ENCODE measurements around the gene TXNIP. TPM values are rescaled to one million over a fixed set of nuclear protein-coding genes. Genes with fewer than 3 reads are reported as not detected.

Gene TXNIP
- 411 TPM for total RNA-seq
- polyA plus RNA-seq (ENCODE audit: insufficient read depth in 1 of 8, insufficient read length in 8 of 8, low replicate concordance in 1 of 8): 100 to 1,000 TPM; 251 to 323 (median 290) TPM
- long read RNA-seq, donor 1, transcript TXNIP-204 (8 exons, 2,926 nt): major isoform, 47 of 70 reads
- long read RNA-seq, donor 1, partial matches to known transcripts: 20 of 70 reads
- long read RNA-seq, donor 1, other reads (novel, unspliced or antisense): 0 of 70 reads
- long read RNA-seq, donor 2, transcript TXNIP-204 (8 exons, 2,926 nt): major isoform, 9 of 9 reads
- long read RNA-seq, donor 2, partial matches to known transcripts: 0 of 9 reads
- long read RNA-seq, donor 2, other reads (novel, unspliced or antisense): 0 of 9 reads
- long read RNA-seq, donor 3, transcript TXNIP-204 (8 exons, 2,926 nt): major isoform, 75 of 101 reads
- long read RNA-seq, donor 3, partial matches to known transcripts: 23 of 101 reads
- long read RNA-seq, donor 3, other reads (novel, unspliced or antisense): 0 of 101 reads
- long read RNA-seq, donor 4, transcript TXNIP-204 (8 exons, 2,926 nt): major isoform, 44 of 79 reads
- long read RNA-seq, donor 4, transcript TXNIP-202 (2 exons, 509 nt): minor isoform, 6 of 79 reads
- long read RNA-seq, donor 4, partial matches to known transcripts: 28 of 79 reads
- long read RNA-seq, donor 4, other reads (novel, unspliced or antisense): 0 of 79 reads
- long read RNA-seq, donor 5, transcript TXNIP-201 (7 exons, 1,225 nt): minor isoform, 5 of 357 reads
- long read RNA-seq, donor 5, transcript TXNIP-204 (8 exons, 2,926 nt): major isoform, 129 of 357 reads
- long read RNA-seq, donor 5, partial matches to known transcripts: 201 of 357 reads
- long read RNA-seq, donor 5, other reads (novel, unspliced or antisense): 18 of 357 reads
- long read RNA-seq, donor 6, transcript TXNIP-202 (2 exons, 509 nt): minor isoform, 6 of 152 reads
- long read RNA-seq, donor 6, transcript TXNIP-204 (8 exons, 2,926 nt): major isoform, 88 of 152 reads
- long read RNA-seq, donor 6, partial matches to known transcripts: 58 of 152 reads
- long read RNA-seq, donor 6, other reads (novel, unspliced or antisense): 0 of 152 reads
- long read RNA-seq, donor 7, transcript TXNIP-204 (8 exons, 2,926 nt): major isoform, 67 of 129 reads
- long read RNA-seq, donor 7, partial matches to known transcripts: 62 of 129 reads
- long read RNA-seq, donor 7, other reads (novel, unspliced or antisense): 0 of 129 reads
- long read RNA-seq, donor 8, transcript TXNIP-204 (8 exons, 2,926 nt): major isoform, 72 of 207 reads
- long read RNA-seq, donor 8, partial matches to known transcripts: 112 of 207 reads
- long read RNA-seq, donor 8, other reads (novel, unspliced or antisense): 19 of 207 reads
- long read RNA-seq, donor 9, transcript TXNIP-202 (2 exons, 509 nt): minor isoform, 8 of 115 reads
- long read RNA-seq, donor 9, transcript TXNIP-204 (8 exons, 2,926 nt): major isoform, 48 of 115 reads
- long read RNA-seq, donor 9, partial matches to known transcripts: 58 of 115 reads
- long read RNA-seq, donor 9, other reads (novel, unspliced or antisense): 0 of 115 reads
- long read RNA-seq, donor 10, transcript TXNIP-204 (8 exons, 2,926 nt): major isoform, 57 of 158 reads
- long read RNA-seq, donor 10, partial matches to known transcripts: 89 of 158 reads
- long read RNA-seq, donor 10, other reads (novel, unspliced or antisense): 7 of 158 reads
- long read RNA-seq, donor 11, transcript TXNIP-204 (8 exons, 2,926 nt): major isoform, 68 of 142 reads
- long read RNA-seq, donor 11, partial matches to known transcripts: 67 of 142 reads
- long read RNA-seq, donor 11, other reads (novel, unspliced or antisense): 6 of 142 reads

- peak within 1 kb of the TSS; percentile 88 for H3K4me3 ChIP-seq (ENCODE audit: low read length)
- no peaks in the 10 kb centered on the region for H3K9me3 ChIP-seq (replicated peaks; ENCODE audit: control insufficient read depth, low read depth, low read length)
- under 1% methylated on average over 17 of the region's 30 CpGs for WGBS (ENCODE audit: insufficient coverage)
- no peaks in the 10 kb centered on the region for H3K27me3 ChIP-seq (ENCODE audit: control insufficient read depth, insufficient read depth, low read length)
- DNase-seq: peak; percentile 100
- peaks cover 31% of the 10 kb centered on the region for H3K36me3 ChIP-seq (ENCODE audit: control insufficient read depth, insufficient read depth, low read length)
- H3K4me1 ChIP-seq (ENCODE audit: control insufficient read depth, insufficient read depth, low read length): peaks cover 43% of the 10 kb centered on the region
- H3K27ac ChIP-seq (ENCODE audit: low read length): peak within 1 kb of the TSS; percentile 95
Measured at GRCh38 chr1:145996433-145997015, at the start of gene TXNIP. TXNIP (minus strand) TSS chr1:145996579; CDS start chr1:145996266, 313 bp downstream.

GRCh38 chr1:146039844-146040194 lies 43.4 kb upstream of the TXNIP start:
- no peaks in the 10 kb centered on the region for H3K27me3 ChIP-seq (ENCODE audit: control insufficient read depth, insufficient read depth, low read length)
- H3K9me3 ChIP-seq (replicated peaks; ENCODE audit: control insufficient read depth, low read depth, low read length): no peaks in the 10 kb centered on the region
- 46% methylated on average over 9 of the region's 9 CpGs for WGBS (ENCODE audit: insufficient coverage)
- no peak overlapping the region for H3K4me3 ChIP-seq (ENCODE audit: low read length)
- H3K36me3 ChIP-seq (ENCODE audit: control insufficient read depth, insufficient read depth, low read length): no peaks in the 10 kb centered on the region
- DNase-seq: no peak
- peaks cover 6% of the 10 kb centered on the region for H3K4me1 ChIP-seq (ENCODE audit: control insufficient read depth, insufficient read depth, low read length)
- H3K27ac ChIP-seq (ENCODE audit: low read length): no peak overlapping the region

GRCh38 chr1:146036965-146037646 lies 40.7 kb upstream of the TXNIP start:
- no peaks in the 10 kb centered on the region for H3K36me3 ChIP-seq (ENCODE audit: control insufficient read depth, insufficient read depth, low read length)
- peak overlapping the region; percentile 80 for H3K4me3 ChIP-seq (ENCODE audit: low read length)
- peak overlapping the region; percentile 87 for H3K27ac ChIP-seq (ENCODE audit: low read length)
- no peaks in the 10 kb centered on the region for H3K9me3 ChIP-seq (replicated peaks; ENCODE audit: control insufficient read depth, low read depth, low read length)
- WGBS (ENCODE audit: insufficient coverage): 0% methylated on average over 15 of the region's 21 CpGs
- no peaks in the 10 kb centered on the region for H3K27me3 ChIP-seq (ENCODE audit: control insufficient read depth, insufficient read depth, low read length)
- peaks cover 6% of the 10 kb centered on the region for H3K4me1 ChIP-seq (ENCODE audit: control insufficient read depth, insufficient read depth, low read length)
- peak; percentile 96 for DNase-seq

GRCh38 chr1:146036241-146036964 lies 40.0 kb upstream of the TXNIP start:
- Histone ChIP-seq H3K4me3 (ENCODE audit: low read length) (peak overlapping the region; percentile 80), H3K27ac (ENCODE audit: low read length) (peak overlapping the region; percentile 87)
- WGBS (ENCODE audit: insufficient coverage): no CpG with 5 or more reads among the region's 10 CpGs

GRCh38 chr1:146035048-146035423 lies 38.7 kb upstream of the TXNIP start:
- Histone ChIP-seq H3K27ac (ENCODE audit: low read length) (peak overlapping the region; percentile 68), H3K36me3 (ENCODE audit: control insufficient read depth, insufficient read depth, low read length) (no peaks in the 10 kb centered on the region), H3K4me3 (ENCODE audit: low read length) (peak overlapping the region; percentile 39), H3K4me1 (ENCODE audit: control insufficient read depth, insufficient read depth, low read length) (peaks cover 6% of the 10 kb centered on the region), H3K9me3 (replicated peaks; ENCODE audit: control insufficient read depth, low read depth, low read length) (no peaks in the 10 kb centered on the region), H3K27me3 (ENCODE audit: control insufficient read depth, insufficient read depth, low read length) (no peaks in the 10 kb centered on the region)
- peak; percentile 60 for DNase-seq
- 39% methylated on average over 5 of the region's 6 CpGs for WGBS (ENCODE audit: insufficient coverage)

More at GRCh38 chr1:146036241-146036964, 40.0 kb upstream of the TXNIP start:
- no peak for DNase-seq
- Histone ChIP-seq H3K4me1 (ENCODE audit: control insufficient read depth, insufficient read depth, low read length) (peaks cover 6% of the 10 kb centered on the region), H3K36me3 (ENCODE audit: control insufficient read depth, insufficient read depth, low read length) (no peaks in the 10 kb centered on the region), H3K9me3 (replicated peaks; ENCODE audit: control insufficient read depth, low read depth, low read length) (no peaks in the 10 kb centered on the region), H3K27me3 (ENCODE audit: control insufficient read depth, insufficient read depth, low read length) (no peaks in the 10 kb centered on the region)

GRCh38 chr1:146032631-146033219 lies 36.3 kb upstream of the TXNIP start:
- Histone ChIP-seq H3K27me3 (ENCODE audit: control insufficient read depth, insufficient read depth, low read length) (no peaks in the 10 kb centered on the region), H3K36me3 (ENCODE audit: control insufficient read depth, insufficient read depth, low read length) (no peaks in the 10 kb centered on the region), H3K4me3 (ENCODE audit: low read length) (no peak overlapping the region), H3K9me3 (replicated peaks; ENCODE audit: control insufficient read depth, low read depth, low read length) (no peaks in the 10 kb centered on the region), H3K27ac (ENCODE audit: low read length) (no peak overlapping the region), H3K4me1 (ENCODE audit: control insufficient read depth, insufficient read depth, low read length) (peaks cover 4% of the 10 kb centered on the region)
- DNase-seq: peak; percentile 72
- 71% methylated on average over 3 of the region's 6 CpGs for WGBS (ENCODE audit: insufficient coverage)

- H3K4me3 ChIP-seq (ENCODE audit: low read length): no peak overlapping the region
- no peak for DNase-seq
- H3K27ac ChIP-seq (ENCODE audit: low read length): no peak overlapping the region
- H3K4me1 ChIP-seq (ENCODE audit: control insufficient read depth, insufficient read depth, low read length): peaks cover 4% of the 10 kb centered on the region
- no peaks in the 10 kb centered on the region for H3K9me3 ChIP-seq (replicated peaks; ENCODE audit: control insufficient read depth, low read depth, low read length)
- H3K36me3 ChIP-seq (ENCODE audit: control insufficient read depth, insufficient read depth, low read length): no peaks in the 10 kb centered on the region
- H3K27me3 ChIP-seq (ENCODE audit: control insufficient read depth, insufficient read depth, low read length): no peaks in the 10 kb centered on the region
Measured at GRCh38 chr1:146031476-146031875, 35.1 kb upstream of the TXNIP start.

GRCh38 chr1:146029117-146029516 lies 32.7 kb upstream of the TXNIP start:
- H3K27ac ChIP-seq (ENCODE audit: low read length): no peak overlapping the region
- no peaks in the 10 kb centered on the region for H3K36me3 ChIP-seq (ENCODE audit: control insufficient read depth, insufficient read depth, low read length)
- H3K9me3 ChIP-seq (replicated peaks; ENCODE audit: control insufficient read depth, low read depth, low read length): no peaks in the 10 kb centered on the region
- DNase-seq: no peak
- no peak overlapping the region for H3K4me3 ChIP-seq (ENCODE audit: low read length)
- no peaks in the 10 kb centered on the region for H3K4me1 ChIP-seq (ENCODE audit: control insufficient read depth, insufficient read depth, low read length)
- H3K27me3 ChIP-seq (ENCODE audit: control insufficient read depth, insufficient read depth, low read length): no peaks in the 10 kb centered on the region

All from muscle of leg (tissue), 16 donors.